H9 (cell line): ENCODE data around the gene N4BP3. TPM values are rescaled to one million over a fixed set of nuclear protein-coding genes. Genes with fewer than 3 reads are reported as not detected.

ENCODE experiments used
- DNase-seq: peaks from one replicate; pipeline ENCODE4 v3.0.0-alpha.2; 2017
- H2AFZ ChIP-seq: one replicate; pipeline ENCODE4 v1.6.1; 2013; ENCODE audit warnings: mild to moderate bottlenecking, low read length, control low read depth, moderate library complexity
- H2AK5ac ChIP-seq: 2 replicates; pipeline ENCODE4 v1.6.1; 2013; ENCODE audit warnings: low read length, control low read depth, mixed read lengths; ENCODE audit not compliant: insufficient read length
- H2BK120ac ChIP-seq: one replicate; pipeline ENCODE4 v1.6.1; 2013; ENCODE audit warnings: low read depth, mild to moderate bottlenecking, low read length, control low read depth, inconsistent platforms; ENCODE audit not compliant: poor library complexity, severe bottlenecking
- H2BK12ac ChIP-seq: 2 replicates; pipeline ENCODE4 v1.6.1; 2013; ENCODE audit warnings: low read length, control low read depth, mixed read lengths, low read depth; ENCODE audit not compliant: insufficient read length
- H2BK15ac ChIP-seq: 2 replicates; pipeline ENCODE4 v1.6.1; 2013; ENCODE audit warnings: low read depth, low read length, control low read depth
- H2BK20ac ChIP-seq: one replicate; pipeline ENCODE4 v1.6.1; 2013; ENCODE audit warnings: low read depth, mild to moderate bottlenecking, low read length, control low read depth, inconsistent platforms; ENCODE audit not compliant: poor library complexity, severe bottlenecking
- H2BK5ac ChIP-seq: 2 replicates; pipeline ENCODE4 v1.6.1; 2013; ENCODE audit warnings: low read length, control low read depth, mixed read lengths; ENCODE audit not compliant: insufficient read length
- H3K14ac ChIP-seq: 2 replicates; pipeline ENCODE4 v1.6.1; 2013; ENCODE audit warnings: low read length, control low read depth; ENCODE audit not compliant: insufficient read depth
- H3K18ac ChIP-seq: 2 replicates; pipeline ENCODE4 v1.6.1; 2013; ENCODE audit warnings: low read depth, mild to moderate bottlenecking, mixed read lengths, low read length, control low read depth; ENCODE audit not compliant: insufficient read length
- H3K23ac ChIP-seq: 2 replicates; pipeline ENCODE4 v1.6.1; 2013; ENCODE audit warnings: low read length, control low read depth, mixed read lengths, low read depth; ENCODE audit not compliant: insufficient read length
- H3K23me2 ChIP-seq: 2 replicates; pipeline ENCODE4 v1.6.1; 2013; ENCODE audit warnings: low read depth, mild to moderate bottlenecking, mixed read lengths, low read length, control low read depth; ENCODE audit not compliant: insufficient read length, poor library complexity, severe bottlenecking
- H3K27ac ChIP-seq: 2 replicates; pipeline ENCODE4 v1.5.1; 2013; ENCODE audit warnings: low read length, control low read depth, mixed read lengths, low read depth; ENCODE audit not compliant: insufficient read length
- H3K27me3 ChIP-seq: 2 replicates; pipeline ENCODE4 v1.6.1; 2013; ENCODE audit warnings: low read length, control low read depth, inconsistent platforms; ENCODE audit not compliant: insufficient read depth
- H3K4ac ChIP-seq: 2 replicates; pipeline ENCODE4 v1.6.1; 2013; ENCODE audit warnings: low read depth, mild to moderate bottlenecking, control low read depth, inconsistent platforms, low read length, moderate library complexity
- H3K4me1 ChIP-seq: 2 replicates; pipeline ENCODE4 v1.6.1; 2013; ENCODE audit warnings: low read length, control low read depth, inconsistent platforms; ENCODE audit not compliant: insufficient read depth
- H3K4me2 ChIP-seq: 2 replicates; pipeline ENCODE4 v1.6.1; 2013; ENCODE audit warnings: low read length, control low read depth, mixed read lengths; ENCODE audit not compliant: insufficient read length, insufficient read depth
- H3K56ac ChIP-seq: 2 replicates; pipeline ENCODE4 v1.6.1; 2013; ENCODE audit warnings: low read depth, mild to moderate bottlenecking, mixed read lengths, low read length, control low read depth; ENCODE audit not compliant: insufficient read length
- H3K79me1 ChIP-seq: 2 replicates; pipeline ENCODE4 v1.6.1; 2013; ENCODE audit warnings: low read depth, mild to moderate bottlenecking, moderate library complexity, low read length, control low read depth, inconsistent platforms; ENCODE audit not compliant: insufficient read depth, poor library complexity, severe bottlenecking
- H3K79me2 ChIP-seq: 2 replicates; pipeline ENCODE4 v1.6.1; 2013; ENCODE audit warnings: low read length, control low read depth, inconsistent platforms; ENCODE audit not compliant: insufficient read depth
- H3K9ac ChIP-seq: 2 replicates; pipeline ENCODE4 v1.6.1; 2013; ENCODE audit warnings: low read length, control low read depth, mixed read lengths; ENCODE audit not compliant: insufficient read length; ENCODE audit errors: extremely low read depth
- H3K9me3 ChIP-seq: one replicate; pipeline ENCODE4 v1.6.1; 2013; ENCODE audit warnings: low read depth, low read length, inconsistent platforms; ENCODE audit not compliant: control insufficient read depth
- H3T11ph ChIP-seq: one replicate; pipeline ENCODE4 v1.6.1; 2013; ENCODE audit warnings: mild to moderate bottlenecking, low read length, control low read depth, inconsistent platforms
- H4K20me1 ChIP-seq: one replicate; pipeline ENCODE4 v1.6.1; 2013; ENCODE audit not compliant: control insufficient read depth, insufficient read length, insufficient read depth
- H4K5ac ChIP-seq: 2 replicates; pipeline ENCODE4 v1.6.1; 2013; ENCODE audit warnings: low read depth, mild to moderate bottlenecking, mixed read lengths, low read length, control low read depth; ENCODE audit not compliant: insufficient read length
- H4K8ac ChIP-seq: replicated peaks from 2 replicates; pipeline ENCODE4 v1.6.1; 2013; ENCODE audit warnings: low read length, control low read depth, mixed read lengths, low read depth; ENCODE audit not compliant: insufficient read length
- H4K91ac ChIP-seq: 2 replicates; pipeline ENCODE4 v1.6.1; 2013; ENCODE audit warnings: low read depth, mild to moderate bottlenecking, moderate library complexity, mixed read lengths, low read length, control low read depth; ENCODE audit not compliant: insufficient read length
- H3K27ac Mint-ChIP-seq, 3 experiments: 2 replicates in 2 of 3; 3 replicates in 1 of 3; pipeline ENCODE4 v1.8.0; 2020 to 2021; ENCODE audit warnings: mixed read lengths in 3 of 3, mild to moderate bottlenecking in 1 of 3, moderate library complexity in 1 of 3
- H3K27me3 Mint-ChIP-seq: 2 replicates; pipeline ENCODE4 v1.8.0; 2021; ENCODE audit warnings: low read depth, mild to moderate bottlenecking, moderate library complexity, mixed read lengths
- H3K36me3 Mint-ChIP-seq, 3 experiments: 2 replicates in 2 of 3; 3 replicates in 1 of 3; pipeline ENCODE4 v1.8.0; 2020 to 2021; ENCODE audit warnings: low read depth in 3 of 3, mixed read lengths in 3 of 3; ENCODE audit not compliant: insufficient read depth in 1 of 3
- H3K4me1 Mint-ChIP-seq, 2 experiments: 2 replicates each; pipeline ENCODE4 v1.8.0; 2020; ENCODE audit warnings: mixed read lengths in 2 of 2
- H3K4me3 Mint-ChIP-seq, 2 experiments: 2 replicates in 1 of 2; 3 replicates in 1 of 2; pipeline ENCODE4 v1.8.0; 2020 to 2021; ENCODE audit warnings: mild to moderate bottlenecking in 2 of 2, mixed read lengths in 2 of 2, moderate library complexity in 1 of 2
- H3K9me3 Mint-ChIP-seq, 2 experiments: 2 replicates in 1 of 2; 3 replicates in 1 of 2; pipeline ENCODE4 v1.8.0; 2020; ENCODE audit warnings: mild to moderate bottlenecking in 2 of 2, mixed read lengths in 2 of 2, moderate library complexity in 1 of 2
- CTCF ChIP-seq: fragments of 200-600 bp; sonication (generic); conservative IDR thresholded peaks from 3 replicates; pipeline ENCODE4 v1.8.0; 2021; ENCODE audit warnings: antibody characterized with exemption, mild to moderate bottlenecking
- WGBS: extraction: QIAGEN DNeasy Blood & Tissue Kit; methylation state at CpG from one replicate; pipeline ENCODE4 v1.1.7; 2013; ENCODE audit warnings: missing lambda C conversion rate, low lambda C conversion rate, mixed read lengths; ENCODE audit not compliant: insufficient read length; ENCODE audit errors: extremely low coverage; 5-methylcytosine and 5-hydroxymethylcytosine counted together
- total RNA-seq: library from RNA; stranded (reverse); gene quantifications from 2 replicates; pipeline ENCODE4 v1.2.1, GENCODE V29; 2021

The N4BP3 gene
- total RNA-seq, 1 experiment from 2014 or later = 32.1 TPM

DNA sequence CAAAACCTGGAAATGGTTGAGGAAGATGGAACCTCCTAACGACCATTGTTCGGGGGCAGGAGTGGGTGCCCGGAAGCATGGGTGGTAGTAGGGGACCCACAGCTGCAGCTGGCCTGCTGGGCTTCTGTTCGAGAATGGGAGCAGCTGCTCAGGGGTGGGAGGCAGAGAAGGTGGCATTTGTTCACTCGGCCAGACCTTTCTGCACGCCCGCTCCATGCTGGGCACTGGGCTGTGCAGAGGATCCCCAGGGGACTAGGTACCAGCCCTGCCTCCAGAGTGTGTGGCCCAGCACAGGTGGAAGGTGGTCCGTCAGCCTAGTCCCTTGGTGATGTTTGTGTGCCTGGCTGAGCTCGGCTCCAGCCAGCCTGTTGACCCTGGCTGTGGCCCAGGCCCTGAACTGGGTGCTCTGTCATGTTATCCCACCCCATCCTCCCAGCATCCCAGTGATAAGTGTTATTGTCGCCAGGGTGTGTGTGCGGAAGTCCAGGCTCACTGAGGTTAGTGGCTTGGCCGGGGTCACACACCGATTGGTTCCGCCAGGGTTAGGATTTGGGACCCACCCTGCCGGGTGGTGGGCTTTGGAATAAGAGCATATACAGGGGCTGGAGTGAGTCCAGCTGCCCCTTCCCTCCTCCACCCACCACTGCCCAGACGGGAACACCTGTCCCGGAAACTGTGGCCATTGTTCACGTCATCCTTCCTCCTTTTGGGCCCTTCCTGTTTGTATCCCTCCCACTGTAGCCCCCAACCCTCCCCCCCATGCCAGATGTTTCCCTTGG lies 4.8 kb downstream of the N4BP3 start:
- Histone ChIP-seq H3K23me2 (peaks cover 14% of the 10 kb centered on the region), H2AK5ac (no peak overlapping the region), H3K56ac (no peak overlapping the region), H3K27ac (no peak overlapping the region), H2BK5ac (no peak overlapping the region), H2BK12ac (no peak overlapping the region), H4K91ac (no peak overlapping the region), H3K79me2 (peaks cover 32% of the 10 kb centered on the region; the same call in 1 of the 2 replicates), H3K79me1 (no peaks in the 10 kb centered on the region), H2BK20ac (no peak overlapping the region), H3K18ac (no peak overlapping the region), H3K4ac (no peak overlapping the region), H2BK15ac (no peak overlapping the region), H3K14ac (no peak overlapping the region; the same call in 1 of the 2 replicates), H4K20me1 (no peaks in the 10 kb centered on the region), H3K9me3 (no peaks in the 10 kb centered on the region), H3K23ac (no peak overlapping the region), H3K4me2 (no peak overlapping the region), H2AFZ (no peak overlapping the region), H3T11ph (no peak overlapping the region), H4K5ac (no peak overlapping the region), H4K8ac (no peak overlapping the region), H3K9ac (no peak overlapping the region), H2BK120ac (no peak overlapping the region), H3K27me3 (no peaks in the 10 kb centered on the region), H3K4me1 (peaks cover 8% of the 10 kb centered on the region; the same call in 1 of the 2 replicates)
- Mint-ChIP-seq H3K4me3 (no peak overlapping the region), H3K36me3 (peaks cover 10 to 28% (median 15%) of the 10 kb centered on the region in 3 experiments), H3K9me3 (no peaks in the 10 kb centered on the region; a peak in 2 of 5 replicates), H3K27ac (no peak overlapping the region), H3K4me1 (peaks cover 24 to 36% of the 10 kb centered on the region in 2 experiments), H3K27me3 (no peaks in the 10 kb centered on the region)
- no peak for DNase-seq
- TF ChIP-seq CTCF = no peak
- WGBS = no CpG with 5 or more reads among the region's 18 CpGs
